HEK293T (cell line): ENCODE measurements around the gene OR5AK2.

Experiments used
- CTCF ChIA-PET: fragments of 350-600 bp; formaldehyde crosslinking; extraction: SDS; loops from one replicate; lab custom pipeline; 2021; ENCODE audit warnings: antibody characterized with exemption, inconsistent platforms; lab: Yijun Ruan, JAX
- POLR2A ChIA-PET: fragments of 350-600 bp; formaldehyde crosslinking; extraction: SDS; loops from one replicate; lab custom pipeline; 2020; ENCODE audit warnings: antibody characterized with exemption, inconsistent platforms; lab: Yijun Ruan, JAX
- DNase-seq: peaks from one replicate; pipeline ENCODE4 v3.0.0; 2012; ENCODE audit warnings: mixed read lengths; ENCODE audit errors: extremely low spot score
- ARNT ChIP-seq: fragments of 450-650 bp; IDR thresholded peaks from 2 replicates; pipeline ENCODE4 v1.6.1; 2017; ENCODE audit warnings: mild to moderate bottlenecking
- BHLHE40 ChIP-seq: fragments of 450-650 bp; IDR thresholded peaks from 2 replicates; pipeline ENCODE4 v1.6.1; 2016; ENCODE audit warnings: mild to moderate bottlenecking, moderate library complexity, borderline replicate concordance
- CTBP1 ChIP-seq: fragments of 450-650 bp; IDR thresholded peaks from 2 replicates; pipeline ENCODE4 v1.6.1; 2016; ENCODE audit warnings: borderline replicate concordance
- ELF4 ChIP-seq: fragments of 450-650 bp; IDR thresholded peaks from 2 replicates; pipeline ENCODE4 v1.6.1; 2017; ENCODE audit warnings: antibody characterized with exemption
- FOXA1 ChIP-seq: fragments of 450-650 bp; IDR thresholded peaks from 2 replicates; pipeline ENCODE4 v1.6.1; 2016; ENCODE audit warnings: mild to moderate bottlenecking
- FOXK2 ChIP-seq: fragments of 450-650 bp; IDR thresholded peaks from 2 replicates; pipeline ENCODE4 v1.6.1; 2016; ENCODE audit warnings: mild to moderate bottlenecking
- FOXM1 ChIP-seq: fragments of 450-650 bp; IDR thresholded peaks from 2 replicates; pipeline ENCODE4 v1.6.1; 2017; ENCODE audit warnings: mild to moderate bottlenecking, borderline replicate concordance
- HDGF ChIP-seq: fragments of 450-650 bp; IDR thresholded peaks from 2 replicates; pipeline ENCODE4 v1.6.1; 2017; ENCODE audit warnings: antibody characterized with exemption, borderline replicate concordance
- L3MBTL2 ChIP-seq: fragments of 450-650 bp; conservative IDR thresholded peaks from 2 replicates; pipeline ENCODE4 v1.6.1; 2016; ENCODE audit warnings: mild to moderate bottlenecking
- LEF1 ChIP-seq: fragments of 450-650 bp; IDR thresholded peaks from 2 replicates; pipeline ENCODE4 v1.6.1; 2017; ENCODE audit warnings: mild to moderate bottlenecking, borderline replicate concordance
- NFRKB ChIP-seq: fragments of 450-650 bp; IDR thresholded peaks from 2 replicates; pipeline ENCODE4 v1.6.1; 2016; ENCODE audit warnings: mild to moderate bottlenecking, moderate library complexity
- SP1 ChIP-seq: fragments of 450-650 bp; IDR thresholded peaks from 2 replicates; pipeline ENCODE4 v1.6.1; 2017
- SUZ12 ChIP-seq: fragments of 450-650 bp; IDR thresholded peaks from 2 replicates; pipeline ENCODE4 v1.6.1; 2016; ENCODE audit warnings: mild to moderate bottlenecking
- TARDBP ChIP-seq: fragments of 450-650 bp; IDR thresholded peaks from 2 replicates; pipeline ENCODE4 v1.6.1; 2016
- ZNF384 ChIP-seq: fragments of 450-650 bp; IDR thresholded peaks from 2 replicates; pipeline ENCODE4 v1.6.1; 2016
- TF ChIP-seq, protein P1 (sequence below): fragments of 450-650 bp; IDR thresholded peaks from 2 replicates; pipeline ENCODE4 v1.6.1; 2016

Gene OR5AK2

DNA sequence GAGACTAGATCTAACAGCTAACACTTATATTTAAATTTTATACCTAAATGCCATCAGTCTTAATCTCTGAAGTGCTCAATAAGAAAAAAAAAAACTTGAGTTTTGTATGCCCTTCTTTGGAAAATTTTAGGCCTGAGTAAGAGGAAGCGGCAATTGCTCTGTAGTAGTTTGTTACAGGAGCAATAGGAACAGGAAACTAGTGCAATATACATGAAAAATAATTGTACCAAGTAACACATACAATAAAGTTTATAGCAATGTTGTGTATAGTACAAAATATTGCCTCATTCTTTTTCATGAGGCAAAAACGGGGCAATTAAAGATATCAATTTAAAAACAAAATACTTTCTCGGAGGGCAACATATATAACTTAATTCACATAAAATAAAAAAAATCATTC, 19.7 kb downstream of the OR5AK2 start:
- TF ChIP-seq CTBP1 (no peak), L3MBTL2 (no peak), FOXM1 (no peak), ARNT (no peak), TARDBP (no peak), FOXK2 (no peak), BHLHE40 (no peak), ZNF384 (no peak), LEF1 (no peak), SUZ12 (no peak), FOXA1 (no peak), NFRKB (no peak), HDGF (no peak), ELF4 (no peak), SP1 (no peak)
- TF ChIP-seq, protein P1, sequence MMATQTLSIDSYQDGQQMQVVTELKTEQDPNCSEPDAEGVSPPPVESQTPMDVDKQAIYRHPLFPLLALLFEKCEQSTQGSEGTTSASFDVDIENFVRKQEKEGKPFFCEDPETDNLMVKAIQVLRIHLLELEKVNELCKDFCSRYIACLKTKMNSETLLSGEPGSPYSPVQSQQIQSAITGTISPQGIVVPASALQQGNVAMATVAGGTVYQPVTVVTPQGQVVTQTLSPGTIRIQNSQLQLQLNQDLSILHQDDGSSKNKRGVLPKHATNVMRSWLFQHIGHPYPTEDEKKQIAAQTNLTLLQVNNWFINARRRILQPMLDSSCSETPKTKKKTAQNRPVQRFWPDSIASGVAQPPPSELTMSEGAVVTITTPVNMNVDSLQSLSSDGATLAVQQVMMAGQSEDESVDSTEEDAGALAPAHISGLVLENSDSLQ, result no peak
- CTCF ChIA-PET, result no interaction called here
- POLR2A ChIA-PET, result no interaction called here
- DNase-seq, result no peak

DNA sequence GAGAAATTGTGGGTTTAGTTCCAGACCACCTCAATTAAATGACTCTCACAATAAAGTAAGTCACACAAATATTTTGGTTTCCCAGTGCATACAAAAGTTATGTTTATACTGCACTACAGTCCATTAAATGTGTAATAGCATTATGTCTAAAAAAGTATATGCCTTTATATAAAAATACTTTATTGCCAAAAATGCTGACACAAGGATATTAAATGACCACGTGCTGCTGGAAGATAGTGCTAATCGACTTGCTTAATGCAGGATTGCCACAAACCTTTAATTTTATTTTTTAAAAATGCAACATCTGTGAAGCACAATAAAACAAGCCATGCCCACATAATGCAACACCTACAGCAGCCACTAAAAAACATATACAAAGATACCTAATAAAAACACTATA, 27.0 kb downstream of the OR5AK2 start:
- ChIA-PET POLR2A (no interaction called here), CTCF (no interaction called here)
- DNase-seq, result no peak
- no peak for TF ChIP-seq NFRKB
- TF ChIP-seq SUZ12, result no peak
- no peak for TF ChIP-seq ARNT
- TF ChIP-seq L3MBTL2, result no peak
- TF ChIP-seq ZNF384, result no peak
- TF ChIP-seq ELF4, result no peak
- no peak for TF ChIP-seq BHLHE40
- no peak for TF ChIP-seq SP1

DNA sequence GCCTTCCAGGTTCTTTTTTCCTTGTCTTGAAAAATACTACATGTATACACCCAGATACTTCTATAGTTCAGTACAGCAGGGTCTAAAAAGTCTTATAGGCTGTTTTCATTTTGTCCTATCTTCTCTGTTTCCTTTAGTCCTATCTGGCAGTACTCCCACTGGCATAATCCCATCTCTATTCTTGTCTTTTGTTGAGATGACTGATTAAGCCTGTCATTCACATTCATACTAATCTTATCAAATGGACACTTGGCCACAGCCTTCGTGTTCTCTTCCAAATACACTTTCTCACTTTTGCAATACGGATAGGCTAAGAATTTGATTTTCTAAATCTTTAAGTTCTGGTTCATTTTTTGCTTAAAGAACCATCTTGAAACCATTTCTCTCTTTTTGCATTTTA, 42.8 kb downstream of the OR5AK2 start:
- DNase-seq, result no peak
- ChIA-PET CTCF (no interaction called here), POLR2A (no interaction called here)
- TF ChIP-seq ELF4 (no peak), HDGF (no peak), ZNF384 (no peak), L3MBTL2 (no peak), LEF1 (no peak), FOXK2 (no peak), FOXM1 (no peak), NFRKB (no peak), SUZ12 (no peak), ARNT (no peak), BHLHE40 (no peak), CTBP1 (no peak), TARDBP (no peak), FOXA1 (no peak), SP1 (no peak)
- TF ChIP-seq, protein P1, result no peak
